ENCODE results near the gene TMEM175.

DNA sequence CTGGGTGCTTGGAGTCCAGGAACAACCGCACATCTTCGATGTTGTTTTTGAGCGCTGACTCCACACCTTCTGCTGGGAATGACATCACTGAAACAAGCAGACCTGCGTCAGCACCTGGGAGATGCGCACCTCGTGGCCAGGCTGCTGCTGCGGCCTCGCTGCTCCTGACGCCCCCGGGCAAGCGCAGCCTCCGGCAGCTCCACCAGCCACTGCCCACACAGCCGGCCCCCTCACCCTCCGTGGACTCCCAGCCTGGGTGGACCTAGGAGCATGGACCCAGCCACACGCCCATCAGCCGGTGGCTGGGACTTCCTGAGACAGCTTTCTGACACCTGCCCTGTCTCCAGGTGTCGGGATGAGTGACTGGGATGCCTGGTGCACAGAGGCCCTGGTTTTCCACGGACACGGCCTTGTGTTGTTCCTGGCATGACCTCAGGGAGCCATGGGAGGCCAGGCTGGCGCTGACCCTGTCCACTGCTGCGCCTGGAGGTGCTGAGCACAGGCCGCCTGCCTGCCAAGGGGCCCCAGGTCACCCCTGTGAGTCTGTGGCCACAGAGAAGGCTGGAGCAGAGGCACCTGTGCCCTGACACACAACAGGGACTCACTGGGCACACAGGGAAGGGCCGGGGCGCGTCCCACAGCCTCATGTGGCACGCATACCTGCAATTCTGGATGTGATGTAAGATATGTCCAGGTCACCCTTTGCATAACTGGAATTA, 48.7 kb upstream of the TMEM175 start:
- TF ChIP-seq, protein P1, sequence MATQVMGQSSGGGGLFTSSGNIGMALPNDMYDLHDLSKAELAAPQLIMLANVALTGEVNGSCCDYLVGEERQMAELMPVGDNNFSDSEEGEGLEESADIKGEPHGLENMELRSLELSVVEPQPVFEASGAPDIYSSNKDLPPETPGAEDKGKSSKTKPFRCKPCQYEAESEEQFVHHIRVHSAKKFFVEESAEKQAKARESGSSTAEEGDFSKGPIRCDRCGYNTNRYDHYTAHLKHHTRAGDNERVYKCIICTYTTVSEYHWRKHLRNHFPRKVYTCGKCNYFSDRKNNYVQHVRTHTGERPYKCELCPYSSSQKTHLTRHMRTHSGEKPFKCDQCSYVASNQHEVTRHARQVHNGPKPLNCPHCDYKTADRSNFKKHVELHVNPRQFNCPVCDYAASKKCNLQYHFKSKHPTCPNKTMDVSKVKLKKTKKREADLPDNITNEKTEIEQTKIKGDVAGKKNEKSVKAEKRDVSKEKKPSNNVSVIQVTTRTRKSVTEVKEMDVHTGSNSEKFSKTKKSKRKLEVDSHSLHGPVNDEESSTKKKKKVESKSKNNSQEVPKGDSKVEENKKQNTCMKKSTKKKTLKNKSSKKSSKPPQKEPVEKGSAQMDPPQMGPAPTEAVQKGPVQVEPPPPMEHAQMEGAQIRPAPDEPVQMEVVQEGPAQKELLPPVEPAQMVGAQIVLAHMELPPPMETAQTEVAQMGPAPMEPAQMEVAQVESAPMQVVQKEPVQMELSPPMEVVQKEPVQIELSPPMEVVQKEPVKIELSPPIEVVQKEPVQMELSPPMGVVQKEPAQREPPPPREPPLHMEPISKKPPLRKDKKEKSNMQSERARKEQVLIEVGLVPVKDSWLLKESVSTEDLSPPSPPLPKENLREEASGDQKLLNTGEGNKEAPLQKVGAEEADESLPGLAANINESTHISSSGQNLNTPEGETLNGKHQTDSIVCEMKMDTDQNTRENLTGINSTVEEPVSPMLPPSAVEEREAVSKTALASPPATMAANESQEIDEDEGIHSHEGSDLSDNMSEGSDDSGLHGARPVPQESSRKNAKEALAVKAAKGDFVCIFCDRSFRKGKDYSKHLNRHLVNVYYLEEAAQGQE (IDR thresholded peaks at IDR 0.05; ENCODE audit: borderline replicate concordance) = no peak
- TF ChIP-seq, protein P1 (CRISPR knock-in tag; IDR thresholded peaks at IDR 0.05; ENCODE audit: low read depth) = no peak
- TF ChIP-seq ELF4 (CRISPR knock-in tag; IDR thresholded peaks at IDR 0.05) = no peak
- no peak for TF ChIP-seq EZH2 (IDR thresholded peaks at IDR 0.05; ENCODE audit: borderline replicate concordance, low read depth, low read length)
- no peak for TF ChIP-seq ZNF780A (CRISPR knock-in tag; IDR thresholded peaks at IDR 0.05)

Measured in K562 (cell line).